Measurements from ENCODE around the gene DCDC2B. TPM values are rescaled to one million over a fixed set of nuclear protein-coding genes. Genes with fewer than 3 reads are reported as not detected.

The DCDC2B gene
- total and polyA plus RNA-seq, 2 experiments from 2014 or later, result 0.21 TPM; not detected in 1

- H3K9me3 Mint-ChIP-seq, result no peaks in the 10 kb centered on the region
- no peaks in the 10 kb centered on the region for H3K4me1 ChIP-seq (ENCODE audit: insufficient read depth)
- ATAC-seq, result no peak
- H3K27ac Mint-ChIP-seq, result no peak overlapping the region
- peaks cover 3% of the 10 kb centered on the region for H4K20me1 ChIP-seq (replicated peaks; ENCODE audit: insufficient read depth)
- H3K27me3 ChIP-seq (ENCODE audit: insufficient read depth), result no peaks in the 10 kb centered on the region
- no peaks in the 10 kb centered on the region for H3K79me2 ChIP-seq (replicated peaks; ENCODE audit: insufficient read depth)
- H3F3A ChIP-seq (replicated peaks; ENCODE audit: low read depth), result peaks cover 14% of the 10 kb centered on the region
- DNase-seq (ENCODE audit: low spot score), result no peak
- peak overlapping the region; percentile 39; the same call in 1 of the 2 replicates for H3K27ac ChIP-seq (ENCODE audit: low read depth)
- peaks cover 4% of the 10 kb centered on the region; the same call in 2 of the 3 replicates for H3K4me1 Mint-ChIP-seq
- H3K4me2 ChIP-seq, result no peak overlapping the region
- peaks cover 60% of the 10 kb centered on the region for H3K36me3 Mint-ChIP-seq (ENCODE audit: low read depth)
- H3K4me3 ChIP-seq, result no peak overlapping the region
- H2AFZ ChIP-seq, result no peak overlapping the region
- no peaks in the 10 kb centered on the region for H3K9me2 ChIP-seq (ENCODE audit: insufficient read depth)
- no peak overlapping the region for H3K4me3 Mint-ChIP-seq
- H3K27me3 Mint-ChIP-seq (ENCODE audit: insufficient read depth, low read depth, poor library complexity), result peaks cover 3% of the 10 kb centered on the region
- TF ChIP-seq ZNF114 (CRISPR knock-in tag; IDR thresholded peaks at IDR 0.05), result no peak
- peaks cover 38% of the 10 kb centered on the region for H3K36me3 ChIP-seq (ENCODE audit: insufficient read depth)
Observed at GRCh38 chr1:32231843-32232432, 23.0 kb downstream of the DCDC2B start.

DNA sequence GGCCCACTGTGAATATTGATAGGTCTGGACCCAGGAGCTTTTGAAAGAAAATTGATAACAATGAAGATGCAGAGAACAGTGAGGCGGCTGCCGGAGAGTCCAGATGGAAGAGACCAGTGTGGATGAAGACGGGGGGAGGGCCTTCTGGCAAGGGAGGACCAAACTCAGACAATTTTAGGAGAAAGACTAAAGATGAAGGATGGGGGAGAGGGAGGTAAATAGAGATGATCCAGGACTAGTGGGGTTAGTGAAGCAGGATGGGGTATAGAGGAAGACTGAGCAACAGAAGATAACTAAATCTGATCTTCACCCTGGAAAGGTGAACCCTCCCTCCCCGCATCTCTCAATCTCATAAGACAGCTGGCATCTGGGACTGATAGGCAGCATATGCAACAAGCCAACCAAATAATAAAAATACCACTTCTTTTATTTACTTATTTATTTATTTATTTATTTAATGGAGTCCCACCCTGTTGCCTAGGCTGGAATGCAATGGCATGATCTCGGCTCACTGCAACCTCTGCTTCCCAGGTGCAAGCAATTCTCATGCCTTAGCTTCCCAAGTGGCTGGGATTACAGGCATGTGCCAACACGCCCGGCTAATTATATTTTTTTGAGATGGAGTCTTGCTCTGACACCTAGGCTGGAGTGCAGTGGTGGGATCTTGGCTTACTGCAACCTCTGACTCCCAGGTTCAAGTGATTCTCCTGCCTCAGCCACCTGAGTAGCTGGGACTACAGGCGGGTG lies 23.8 kb downstream of the DCDC2B start:
- peak overlapping the region; percentile 42; the same call in 1 of the 2 replicates for H3K27ac Mint-ChIP-seq
- no peaks in the 10 kb centered on the region for H3K27me3 ChIP-seq (ENCODE audit: insufficient read depth)
- H3K27ac ChIP-seq (ENCODE audit: low read depth), result peak overlapping the region; percentile 69; the same call in 1 of the 2 replicates
- no peak overlapping the region for H2AFZ ChIP-seq
- peaks cover 32% of the 10 kb centered on the region for H3K36me3 ChIP-seq (ENCODE audit: insufficient read depth)
- H3K27me3 Mint-ChIP-seq (ENCODE audit: insufficient read depth, low read depth, poor library complexity), result peaks cover 3% of the 10 kb centered on the region
- no peaks in the 10 kb centered on the region for H3K9me3 Mint-ChIP-seq
- TF ChIP-seq STAT1 (IDR thresholded peaks at IDR 0.05; ENCODE audit: unreplicated experiment) (no peak), JUNB (IDR thresholded peaks at IDR 0.05; ENCODE audit: unreplicated experiment) (no peak), EZH2phosphoT487 (IDR thresholded peaks at IDR 0.05; ENCODE audit: unreplicated experiment) (no peak), EZH2 (IDR thresholded peaks at IDR 0.05; ENCODE audit: low read depth, unreplicated experiment) (no peak), ZNF462 (CRISPR knock-in tag; IDR thresholded peaks at IDR 0.05) (no peak), ZNF114 (CRISPR knock-in tag; IDR thresholded peaks at IDR 0.05) (no peak), NANOG (IDR thresholded peaks at IDR 0.05; ENCODE audit: borderline replicate concordance) (no peak), CREB1 (CRISPR knock-in tag; IDR thresholded peaks at IDR 0.05; ENCODE audit: low read depth) (no peak), POLR2AphosphoS5 (IDR thresholded peaks at IDR 0.05; ENCODE audit: low read depth) (no peak), ZNF331 (CRISPR knock-in tag; IDR thresholded peaks at IDR 0.05; ENCODE audit: low read depth) (no peak)
- TF ChIP-seq, protein P1, sequence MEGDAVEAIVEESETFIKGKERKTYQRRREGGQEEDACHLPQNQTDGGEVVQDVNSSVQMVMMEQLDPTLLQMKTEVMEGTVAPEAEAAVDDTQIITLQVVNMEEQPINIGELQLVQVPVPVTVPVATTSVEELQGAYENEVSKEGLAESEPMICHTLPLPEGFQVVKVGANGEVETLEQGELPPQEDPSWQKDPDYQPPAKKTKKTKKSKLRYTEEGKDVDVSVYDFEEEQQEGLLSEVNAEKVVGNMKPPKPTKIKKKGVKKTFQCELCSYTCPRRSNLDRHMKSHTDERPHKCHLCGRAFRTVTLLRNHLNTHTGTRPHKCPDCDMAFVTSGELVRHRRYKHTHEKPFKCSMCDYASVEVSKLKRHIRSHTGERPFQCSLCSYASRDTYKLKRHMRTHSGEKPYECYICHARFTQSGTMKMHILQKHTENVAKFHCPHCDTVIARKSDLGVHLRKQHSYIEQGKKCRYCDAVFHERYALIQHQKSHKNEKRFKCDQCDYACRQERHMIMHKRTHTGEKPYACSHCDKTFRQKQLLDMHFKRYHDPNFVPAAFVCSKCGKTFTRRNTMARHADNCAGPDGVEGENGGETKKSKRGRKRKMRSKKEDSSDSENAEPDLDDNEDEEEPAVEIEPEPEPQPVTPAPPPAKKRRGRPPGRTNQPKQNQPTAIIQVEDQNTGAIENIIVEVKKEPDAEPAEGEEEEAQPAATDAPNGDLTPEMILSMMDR (conservative IDR thresholded peaks at IDR 0.05; ENCODE audit: low read depth in 2 of 2), result no peak
- TF ChIP-seq, protein P2, sequence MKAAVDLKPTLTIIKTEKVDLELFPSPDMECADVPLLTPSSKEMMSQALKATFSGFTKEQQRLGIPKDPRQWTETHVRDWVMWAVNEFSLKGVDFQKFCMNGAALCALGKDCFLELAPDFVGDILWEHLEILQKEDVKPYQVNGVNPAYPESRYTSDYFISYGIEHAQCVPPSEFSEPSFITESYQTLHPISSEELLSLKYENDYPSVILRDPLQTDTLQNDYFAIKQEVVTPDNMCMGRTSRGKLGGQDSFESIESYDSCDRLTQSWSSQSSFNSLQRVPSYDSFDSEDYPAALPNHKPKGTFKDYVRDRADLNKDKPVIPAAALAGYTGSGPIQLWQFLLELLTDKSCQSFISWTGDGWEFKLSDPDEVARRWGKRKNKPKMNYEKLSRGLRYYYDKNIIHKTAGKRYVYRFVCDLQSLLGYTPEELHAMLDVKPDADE (IDR thresholded peaks at IDR 0.05), result no peak
- H3F3A ChIP-seq (replicated peaks; ENCODE audit: low read depth), result peaks cover 14% of the 10 kb centered on the region
- ATAC-seq, result no peak
- peaks cover 53% of the 10 kb centered on the region for H3K36me3 Mint-ChIP-seq (ENCODE audit: low read depth)
- no peak for DNase-seq (ENCODE audit: low spot score)
- peaks cover 4% of the 10 kb centered on the region; the same call in 2 of the 3 replicates for H3K4me1 Mint-ChIP-seq
- no peak overlapping the region for H3K4me3 ChIP-seq
- H3K4me3 Mint-ChIP-seq, result no peak overlapping the region
- no peaks in the 10 kb centered on the region for H3K79me2 ChIP-seq (replicated peaks; ENCODE audit: insufficient read depth)
- H3K4me1 ChIP-seq (ENCODE audit: insufficient read depth), result no peaks in the 10 kb centered on the region
- H3K4me2 ChIP-seq, result no peak overlapping the region
- no peaks in the 10 kb centered on the region for H3K9me2 ChIP-seq (ENCODE audit: insufficient read depth)
- H4K20me1 ChIP-seq (replicated peaks; ENCODE audit: insufficient read depth), result peaks cover 2% of the 10 kb centered on the region

Data from GM23338 (cell line).